NT2/D1 (cell line): ENCODE measurements around the gene KRTAP20-2.

Experiments
- YY1 ChIP-seq: IDR thresholded peaks from 2 replicates; pipeline ENCODE4 v1.6.1; 2011; ENCODE audit not compliant: insufficient read length, insufficient read depth
- ZNF274 ChIP-seq: IDR thresholded peaks from 2 replicates; pipeline ENCODE4 v1.6.1; 2011; ENCODE audit warnings: mild to moderate bottlenecking, low read depth, low read length

GRCh38 chr21:30605968-30606367, 29.0 kb upstream of the KRTAP20-2 start:
- TF ChIP-seq YY1 (no peak), ZNF274 (no peak)
